AG10803 (cell line): ENCODE data around the gene GNPTAB.

ENCODE experiments used
- DNase-seq: peaks from one replicate; pipeline ENCODE4 v3.0.0; 2010; ENCODE audit warnings: low read depth
- H3K4me3 ChIP-seq: 2 replicates; pipeline ENCODE4 v1.5.1; 2011; ENCODE audit warnings: mild to moderate bottlenecking, low read length, control low read depth
- CTCF ChIP-seq: conservative IDR thresholded peaks from 2 replicates; pipeline ENCODE4 v1.5.1; 2011; ENCODE audit warnings: mild to moderate bottlenecking, low read length, control low read depth, inconsistent platforms

Gene GNPTAB

GRCh38 chr12:101759396-101760047, 71.2 kb downstream of the GNPTAB start:
- peak; percentile 82 for TF ChIP-seq CTCF
- peak; percentile 34 for DNase-seq
- H3K4me3 ChIP-seq = no peak overlapping the region

- TF ChIP-seq CTCF = no peak
- no peak for DNase-seq
- H3K4me3 ChIP-seq = no peak overlapping the region
Observed at GRCh38 chr12:101750152-101750551, 80.6 kb downstream of the GNPTAB start.

GRCh38 chr12:101749657-101750056, 81.1 kb downstream of the GNPTAB start:
- DNase-seq = no peak
- H3K4me3 ChIP-seq = no peak overlapping the region
- no peak for TF ChIP-seq CTCF

- DNase-seq = no peak
- no peak overlapping the region for H3K4me3 ChIP-seq
- no peak for TF ChIP-seq CTCF
Observed at GRCh38 chr12:101748907-101749306, 81.9 kb downstream of the GNPTAB start.

GRCh38 chr12:101747697-101748096, 83.1 kb downstream of the GNPTAB start:
- TF ChIP-seq CTCF = no peak
- DNase-seq = no peak
- no peak overlapping the region for H3K4me3 ChIP-seq

- TF ChIP-seq CTCF = no peak
- no peak overlapping the region for H3K4me3 ChIP-seq
- DNase-seq = peak; percentile 53
Observed at GRCh38 chr12:101746661-101747060, 84.1 kb downstream of the GNPTAB start.

- TF ChIP-seq CTCF = no peak
- H3K4me3 ChIP-seq = no peak overlapping the region
- DNase-seq = no peak
Observed at GRCh38 chr12:101746196-101746595, 84.6 kb downstream of the GNPTAB start.
